K562 (cell line): ENCODE data around the gene CNIH4. TPM values are rescaled to one million over a fixed set of nuclear protein-coding genes. Genes with fewer than 3 reads are reported as not detected.

Source experiments
- ARID3A ChIP-seq: IDR thresholded peaks from 2 replicates; pipeline ENCODE4 v1.6.1; 2012; ENCODE audit warnings: low read depth, low read length, improper control_type of control experiment, borderline replicate concordance
- BCOR ChIP-seq: fragments of 450-650 bp; IDR thresholded peaks from 2 replicates; pipeline ENCODE4 v1.6.1; 2016
- CBX3 ChIP-seq, 2 experiments: IDR thresholded peaks; 1 replicate in 1 of 2; 2 replicates in 1 of 2; pipeline ENCODE4 v1.6.1; 2012; ENCODE audit warnings: inconsistent platforms in 2 of 2, low read length in 2 of 2, borderline replicate concordance in 1 of 2, control low read depth in 1 of 2
- CREB3 ChIP-seq: fragments of 450-650 bp; conservative IDR thresholded peaks from 2 replicates; pipeline ENCODE4 v1.6.1; 2016; ENCODE audit warnings: missing genetic modification characterization, low read depth, mild to moderate bottlenecking, missing compliant biosample characterization, moderate library complexity
- DDX20 ChIP-seq: fragments of 450-650 bp; IDR thresholded peaks from 2 replicates; pipeline ENCODE4 v1.6.1; 2016; ENCODE audit warnings: missing genetic modification characterization, low read depth, mild to moderate bottlenecking, missing compliant biosample characterization, moderate library complexity
- E2F8 ChIP-seq: fragments of 450-650 bp; IDR thresholded peaks from 2 replicates; pipeline ENCODE4 v1.7.1; 2018; ENCODE audit warnings: mild to moderate bottlenecking, low read depth; ENCODE audit not compliant: partially characterized antibody
- ESRRA ChIP-seq: fragments of 450-650 bp; IDR thresholded peaks from 2 replicates; pipeline ENCODE4 v1.6.1; 2014; ENCODE audit warnings: low read depth, mild to moderate bottlenecking, moderate library complexity, borderline replicate concordance
- GABPB2 ChIP-seq: fragments of 250-450 bp; sonication (Bioruptor Pico); conservative IDR thresholded peaks from 2 replicates; pipeline ENCODE4 v1.5.1; 2021; ENCODE audit warnings: mild to moderate bottlenecking
- KAT7 ChIP-seq: sonication (generic); formaldehyde crosslinking; IDR thresholded peaks from 2 replicates; pipeline ENCODE4 v1.8.0; 2022; ENCODE audit warnings: missing genetic modification reagents, mild to moderate bottlenecking, borderline replicate concordance
- MBD1 ChIP-seq: fragments of 250-450 bp; sonication (Bioruptor Pico); IDR thresholded peaks from 2 replicates; pipeline ENCODE4 v1.8.0; 2022; ENCODE audit warnings: inconsistent platforms
- RUNX1 ChIP-seq: sonication (generic); IDR thresholded peaks from 2 replicates; pipeline ENCODE4 v1.6.1; 2016; ENCODE audit warnings: antibody characterized with exemption, low read depth
- SMAD3 ChIP-seq: fragments of 450-650 bp; formaldehyde crosslinking; conservative IDR thresholded peaks from 2 replicates; pipeline ENCODE4 v1.4.0; 2020; ENCODE audit warnings: mild to moderate bottlenecking
- SUPT5H ChIP-seq: fragments of 450-650 bp; IDR thresholded peaks from 2 replicates; pipeline ENCODE4 v1.6.1; 2016
- ZC3H11A ChIP-seq: IDR thresholded peaks from 2 replicates; pipeline ENCODE4 v1.6.1; 2012; ENCODE audit warnings: low read depth, low read length, improper control_type of control experiment
- ZNF589 ChIP-seq: fragments of 200-800 bp; sonication (Bioruptor generic); IDR thresholded peaks from 2 replicates; pipeline ENCODE4 v1.6.1; 2016; ENCODE audit warnings: low read depth, missing genetic modification characterization, missing compliant biosample characterization
- polyA plus RNA-seq, 8 experiments: library from polyadenylated mRNA; depleted of rRNA in 4 of 8; stranded (reverse) in 5 of 8; unstranded in 3 of 8; fragments of >200 nt; fragmentation: Nextera tagmentation in 2 of 8; fragmentation: Illumina TruSeq in 1 of 8; extraction: Ambion mirVana in 2 of 8; extraction: Trizol in 1 of 8; gene quantifications; 2 replicates each; pipeline versions ENCODE4 v1.2.1 to v1.2.3, GENCODE V29; 2011 to 2014; ENCODE audit warnings: inconsistent platforms in 1 of 8, missing spikeins in 1 of 8
- total RNA-seq, 7 experiments: library from RNA; depleted of rRNA in 6 of 7; stranded (reverse); fragments of >200 nt in 6 of 7; fragmentation: Illumina TruSeq in 2 of 7; extraction: Trizol in 2 of 7; gene quantifications; 2 replicates each; pipeline versions ENCODE4 v1.2.1 to v1.2.3, GENCODE V29; 2011 to 2021; ENCODE audit warnings: low replicate concordance in 1 of 7
- TF ChIP-seq, protein P1 (sequence below): fragments of 250-450 bp; sonication (Bioruptor Pico); IDR thresholded peaks from 2 replicates; pipeline ENCODE4 v1.9.0; 2021; ENCODE audit warnings: mild to moderate bottlenecking
- TF ChIP-seq, protein P2 (sequence below): fragments of 250-450 bp; sonication (Bioruptor Pico); IDR thresholded peaks from 2 replicates; pipeline ENCODE4 v1.5.0; 2020; ENCODE audit warnings: mild to moderate bottlenecking

CNIH4 gene
- total and polyA plus RNA-seq, 9 of the 15 experiments (the other 6 are each of a cell fraction or from before 2014, with no cell fraction given) = 41.3 to 266 (median 61.1) TPM

DNA sequence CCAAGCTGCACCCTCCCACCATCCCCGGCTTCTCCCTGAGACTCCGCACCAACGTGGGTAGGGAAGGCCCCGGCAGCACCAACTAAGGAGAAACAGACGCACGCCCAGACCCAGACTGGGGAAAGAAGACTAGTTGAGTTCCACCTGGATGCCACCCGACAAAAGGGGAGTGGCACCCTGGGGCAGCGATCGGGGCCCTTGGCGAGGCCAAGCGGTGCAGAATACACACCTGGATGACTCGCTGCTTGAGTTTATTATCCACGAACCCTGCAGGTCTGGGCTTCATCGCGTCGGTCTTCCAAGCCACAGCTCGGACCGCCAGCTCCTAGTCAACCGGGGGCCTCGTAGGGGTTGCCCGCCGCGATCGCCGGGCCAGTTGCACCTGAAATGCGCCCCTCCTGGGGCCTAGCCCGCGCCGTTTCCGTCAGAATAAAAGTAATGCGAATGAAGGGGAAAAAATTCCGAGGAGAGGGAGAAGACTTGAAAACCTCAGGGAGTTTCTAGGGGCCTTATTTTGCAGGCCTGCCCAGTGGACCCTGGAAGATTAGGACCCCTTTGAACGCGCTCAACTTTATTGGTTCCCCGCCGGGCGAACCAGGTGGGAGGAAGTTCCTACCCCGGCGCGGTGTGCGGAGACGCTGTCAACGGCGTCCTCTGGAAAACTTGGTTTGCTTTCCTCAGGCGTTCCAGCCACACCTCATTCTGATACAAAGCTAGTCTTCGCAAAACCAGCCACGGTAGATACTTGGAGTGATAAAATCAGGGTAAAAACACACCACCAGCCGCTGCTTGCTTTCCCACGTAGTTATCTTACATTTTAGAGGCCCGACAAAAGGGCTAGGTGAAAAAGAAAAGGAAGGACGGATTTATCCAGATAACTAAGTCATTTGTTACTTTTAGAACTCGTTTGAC, 26.6 kb upstream of the CNIH4 start, which contains the start of gene NVL (continued):
- TF ChIP-seq, protein P1, sequence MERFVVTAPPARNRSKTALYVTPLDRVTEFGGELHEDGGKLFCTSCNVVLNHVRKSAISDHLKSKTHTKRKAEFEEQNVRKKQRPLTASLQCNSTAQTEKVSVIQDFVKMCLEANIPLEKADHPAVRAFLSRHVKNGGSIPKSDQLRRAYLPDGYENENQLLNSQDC (CRISPR knock-in tag) = no peak
- TF ChIP-seq RUNX1 = 0 out of 2 replicates have a peak, but pooled peaks have one; percentile 42
- TF ChIP-seq SUPT5H = peak; percentile 81
- TF ChIP-seq ZNF589 (CRISPR knock-in tag) = peak; percentile 75; the same call in 1 of the 2 replicates
- TF ChIP-seq CREB3 (tag) = no peak
- TF ChIP-seq DDX20 (tag) = no peak
- TF ChIP-seq MBD1 (CRISPR knock-in tag) = no peak
- no peak; the same call in 1 of the 2 replicates for TF ChIP-seq GABPB2 (CRISPR knock-in tag)
- TF ChIP-seq CBX3 (IDR thresholded peaks at IDR 0.05; ENCODE audit: borderline replicate concordance in 1 of 2, low read length in 2 of 2) = peak in 1 of 2 experiments; percentile 95; a peak in 2 of 3 replicates
- peak; percentile 51; the same call in 1 of the 2 replicates for TF ChIP-seq BCOR
- TF ChIP-seq E2F8 = peak; percentile 76
- TF ChIP-seq ESRRA = peak; percentile 79
- TF ChIP-seq SMAD3 (CRISPR knock-in tag) = peak; percentile 82
- 0 out of 2 replicates have a peak, but pooled peaks have one; percentile 26 for TF ChIP-seq ARID3A
- TF ChIP-seq, protein P2, sequence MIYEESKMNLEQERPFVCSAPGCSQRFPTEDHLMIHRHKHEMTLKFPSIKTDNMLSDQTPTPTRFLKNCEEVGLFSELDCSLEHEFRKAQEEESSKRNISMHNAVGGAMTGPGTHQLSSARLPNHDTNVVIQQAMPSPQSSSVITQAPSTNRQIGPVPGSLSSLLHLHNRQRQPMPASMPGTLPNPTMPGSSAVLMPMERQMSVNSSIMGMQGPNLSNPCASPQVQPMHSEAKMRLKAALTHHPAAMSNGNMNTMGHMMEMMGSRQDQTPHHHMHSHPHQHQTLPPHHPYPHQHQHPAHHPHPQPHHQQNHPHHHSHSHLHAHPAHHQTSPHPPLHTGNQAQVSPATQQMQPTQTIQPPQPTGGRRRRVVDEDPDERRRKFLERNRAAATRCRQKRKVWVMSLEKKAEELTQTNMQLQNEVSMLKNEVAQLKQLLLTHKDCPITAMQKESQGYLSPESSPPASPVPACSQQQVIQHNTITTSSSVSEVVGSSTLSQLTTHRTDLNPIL (CRISPR knock-in tag) = no peak
- TF ChIP-seq ZC3H11A = peak; percentile 55; the same call in 1 of the 2 replicates
- 0 out of 2 replicates have a peak, but pooled peaks have one; percentile 36 for TF ChIP-seq KAT7 (CRISPR knock-in tag)
